Common myeloid progenitor, CD34-positive (primary cell): Measurements from ENCODE around the gene STK17A.

Experiments used
- CTCF ChIA-PET: fragments of 350-600 bp; sonication (Branson Sonifier 250); formaldehyde crosslinking; loops from one replicate; lab custom pipeline; 2021; ENCODE audit warnings: antibody characterized with exemption; lab: Charles Lee
- POLR2A ChIA-PET: fragments of 350-600 bp; sonication (Branson Sonifier 250); formaldehyde crosslinking; loops from one replicate; lab custom pipeline; 2021; ENCODE audit warnings: antibody characterized with exemption; lab: Charles Lee
- DNase-seq, 3 donors: peaks; one replicate each; pipeline versions ENCODE4 v3.0.0 to v3.0.0-alpha.2; 2013
- H3K27ac ChIP-seq, 2 experiments: 1 replicate in 1 of 2; 2 replicates in 1 of 2; pipeline ENCODE4 v1.7.0; 2013; ENCODE audit warnings: inconsistent platforms in 2 of 2, low read length in 2 of 2, mild to moderate bottlenecking in 2 of 2, low read depth in 1 of 2, moderate library complexity in 1 of 2; ENCODE audit not compliant: severe bottlenecking in 2 of 2, insufficient read depth in 1 of 2, poor library complexity in 1 of 2
- H3K27me3 ChIP-seq, 5 experiments: replicated peaks in 2 of 5; 1 replicate in 3 of 5; 2 replicates in 2 of 5; pipeline versions ENCODE4 v1.6.1 to v1.7.0; 2013; ENCODE audit warnings: low read length in 4 of 5, mild to moderate bottlenecking in 2 of 5, moderate library complexity in 2 of 5, inconsistent platforms in 1 of 5; ENCODE audit not compliant: insufficient read depth in 5 of 5, control insufficient read depth in 4 of 5
- H3K36me3 ChIP-seq, 4 experiments: 1 replicate in 2 of 4; 2 replicates in 2 of 4; pipeline versions ENCODE4 v1.6.1 to v1.7.0; 2013; ENCODE audit warnings: low read length in 3 of 4, control low read depth in 1 of 4, mild to moderate bottlenecking in 1 of 4; ENCODE audit not compliant: control insufficient read depth in 4 of 4, insufficient read depth in 4 of 4
- H3K4me1 ChIP-seq, 4 experiments: 1 replicate in 3 of 4; 2 replicates in 1 of 4; pipeline versions ENCODE4 v1.6.1 to v1.7.1; 2013; ENCODE audit warnings: low read length in 3 of 4, mild to moderate bottlenecking in 3 of 4, control low read depth in 1 of 4, inconsistent platforms in 1 of 4, moderate library complexity in 1 of 4; ENCODE audit not compliant: control insufficient read depth in 4 of 4, insufficient read depth in 4 of 4; ENCODE audit errors: control extremely low read depth in 1 of 4
- H3K4me3 ChIP-seq, 7 experiments: 1 replicate in 4 of 7; 2 replicates in 3 of 7; pipeline versions ENCODE4 v1.5.1 to v1.7.0; 2013; ENCODE audit warnings: mild to moderate bottlenecking in 7 of 7, low read length in 6 of 7, moderate library complexity in 6 of 7, inconsistent platforms in 2 of 7, low read depth in 2 of 7, control low read depth in 1 of 7; ENCODE audit not compliant: insufficient read depth in 4 of 7, control insufficient read depth in 1 of 7; ENCODE audit errors: extremely low read depth in 1 of 7
- H3K9me3 ChIP-seq, 5 experiments: 1 replicate in 4 of 5; 2 replicates in 1 of 5; pipeline versions ENCODE4 v1.6.1 to v1.7.1; 2013; ENCODE audit warnings: low read length in 4 of 5, mild to moderate bottlenecking in 2 of 5, inconsistent platforms in 1 of 5, low read depth in 1 of 5, moderate library complexity in 1 of 5; ENCODE audit not compliant: control insufficient read depth in 4 of 5, insufficient read depth in 2 of 5; ENCODE audit errors: control extremely low read depth in 1 of 5
- WGBS: methylation state at CpG from one replicate; pipeline ENCODE4 v1.1.5; 2013; ENCODE audit not compliant: insufficient coverage; 5-methylcytosine and 5-hydroxymethylcytosine counted together

Gene STK17A

DNA sequence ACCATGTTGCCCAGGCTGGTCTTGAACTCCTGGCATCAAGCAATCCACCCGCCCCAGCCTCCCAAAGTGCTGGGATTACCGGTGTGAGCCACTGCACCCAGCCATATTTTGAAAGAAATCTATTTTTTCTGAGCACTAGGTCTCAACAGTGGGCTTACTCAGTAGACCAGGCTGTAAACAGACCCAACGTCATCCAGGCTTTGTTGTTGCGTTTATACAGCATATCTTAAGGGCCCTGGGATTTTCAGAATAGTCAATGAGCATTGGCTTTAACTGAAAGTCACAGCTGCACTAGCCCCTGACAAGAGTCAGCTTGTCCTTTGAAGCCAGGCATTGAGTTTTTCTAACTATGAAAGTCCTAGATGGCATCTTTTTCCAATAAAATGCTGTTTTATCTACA, 49.8 kb downstream of the STK17A start:
- ChIA-PET CTCF (interaction anchor here (0.8 to 1.5 kb wide), 3 partner anchors 15 to 67 kb away, joined by 4 to 7 read pairs (median 5); partner anchors contain the start of gene STK17A), POLR2A (no interaction called here)
- H3K36me3 ChIP-seq: peaks cover 18 to 67% (median 32%) of the 10 kb centered on the region in 4 experiments
- DNase-seq: no peak
- H3K9me3 ChIP-seq: no peaks in the 10 kb centered on the region
- no peaks in the 10 kb centered on the region for H3K27me3 ChIP-seq
- WGBS: 100% methylated on average over 4 of the region's 4 CpGs
- H3K4me1 ChIP-seq: no peaks in the 10 kb centered on the region
- no peak overlapping the region for H3K27ac ChIP-seq
- H3K4me3 ChIP-seq: no peak overlapping the region

DNA sequence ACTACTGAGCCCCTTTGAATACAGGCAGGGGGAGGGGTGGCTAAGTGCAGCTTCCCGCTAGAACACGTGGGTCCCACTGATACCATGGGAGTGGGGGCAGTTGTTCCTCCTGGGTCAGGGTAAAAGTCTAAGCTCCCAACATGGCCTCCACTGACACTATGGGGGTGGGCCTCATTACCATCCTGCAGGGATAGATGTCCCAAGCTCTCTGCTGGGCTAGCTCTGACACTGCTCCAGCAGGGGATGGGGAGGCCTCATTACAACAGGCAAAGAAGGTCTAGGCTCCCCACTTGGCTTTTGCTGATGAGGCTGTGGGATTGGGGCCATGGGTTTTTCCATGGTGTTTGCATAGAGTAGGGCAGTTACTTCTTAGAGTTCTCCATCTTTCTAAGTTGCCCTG, 51.5 kb downstream of the STK17A start:
- no peak for DNase-seq
- CTCF ChIA-PET: interaction anchor here (0.9 to 1.5 kb wide), 2 partner anchors 12 to 14 kb away, joined by 3 to 7 read pairs; no protein-coding TSS in a partner anchor
- Histone ChIP-seq H3K27me3 (no peaks in the 10 kb centered on the region), H3K9me3 (no peaks in the 10 kb centered on the region), H3K36me3 (peaks cover 12 to 68% (median 34%) of the 10 kb centered on the region in 4 experiments), H3K4me3 (no peak overlapping the region), H3K27ac (no peak overlapping the region), H3K4me1 (no peaks in the 10 kb centered on the region)
- POLR2A ChIA-PET: interaction anchor here (0.9 kb wide), 1 partner anchor 52 kb away, joined by 3 read pairs; the partner anchor contains the start of gene STK17A
- WGBS: no CpG with 5 or more reads among the region's 2 CpGs

DNA sequence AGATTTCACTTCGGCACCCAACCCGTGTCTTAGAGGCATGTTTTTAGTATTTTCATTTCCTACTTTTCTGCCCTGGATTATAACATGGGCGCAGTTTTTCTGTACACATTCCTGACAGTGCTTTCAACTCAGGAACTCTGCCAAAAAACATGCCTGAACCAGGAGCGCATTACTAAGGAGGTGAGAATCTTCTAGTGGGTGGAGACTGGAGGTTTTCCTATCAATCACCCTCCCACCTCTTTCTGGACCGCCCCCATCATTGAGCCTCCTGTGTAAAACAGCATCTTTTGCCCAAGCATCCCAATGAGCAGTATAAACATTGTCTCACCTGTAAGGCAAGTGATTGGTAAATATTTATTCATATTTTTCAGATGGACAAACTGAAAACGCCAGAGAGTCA, 53.2 kb downstream of the STK17A start:
- no peaks in the 10 kb centered on the region for H3K27me3 ChIP-seq
- H3K36me3 ChIP-seq: peaks cover 16 to 73% (median 45%) of the 10 kb centered on the region in 4 experiments
- no peak for DNase-seq
- ChIA-PET POLR2A (no interaction called here), CTCF (no interaction called here)
- no peak overlapping the region for H3K4me3 ChIP-seq
- no peaks in the 10 kb centered on the region for H3K9me3 ChIP-seq
- H3K4me1 ChIP-seq: no peaks in the 10 kb centered on the region
- 96% methylated on average over 4 of the region's 6 CpGs for WGBS
- H3K27ac ChIP-seq: no peak overlapping the region

DNA sequence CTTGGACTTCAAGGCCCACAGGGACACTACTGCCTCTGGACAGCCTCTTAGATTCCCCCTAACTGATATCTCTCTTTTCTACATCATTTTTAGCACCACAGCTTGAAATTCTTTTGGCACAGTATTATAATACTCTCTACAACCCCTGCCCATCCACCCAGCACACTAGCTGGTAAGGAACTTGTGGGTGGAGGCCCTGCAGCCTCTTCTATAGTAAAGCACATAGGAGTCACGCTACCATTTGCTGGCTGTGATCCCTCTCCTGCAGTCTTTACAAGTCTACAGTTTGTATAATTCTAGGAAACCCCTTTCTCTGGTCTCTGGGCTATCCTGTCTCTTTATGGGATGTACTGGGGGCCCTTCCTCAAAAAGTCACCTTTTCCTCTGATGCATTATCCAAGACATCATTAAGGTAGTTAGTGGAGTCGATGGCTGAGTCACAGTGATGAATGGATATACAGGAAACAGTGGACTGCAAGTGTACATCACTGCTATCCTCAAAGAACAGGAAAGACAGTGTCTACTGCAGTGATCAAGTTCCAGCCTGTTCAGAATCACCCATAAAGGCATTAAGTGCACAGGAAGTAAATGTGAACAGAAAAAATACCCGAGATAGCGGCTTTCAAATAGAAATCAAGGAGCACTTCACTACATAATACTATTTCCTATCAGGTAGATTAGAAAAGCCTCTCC, 54.4 kb downstream of the STK17A start:
- H3K27ac ChIP-seq: no peak overlapping the region
- H3K4me1 ChIP-seq: no peaks in the 10 kb centered on the region
- no peaks in the 10 kb centered on the region for H3K9me3 ChIP-seq
- ChIA-PET CTCF (interaction anchor here (0.6 kb wide), 1 partner anchor 10 kb away, joined by 4 read pairs; no protein-coding TSS in a partner anchor), POLR2A (no interaction called here)
- no peak overlapping the region for H3K4me3 ChIP-seq
- no peaks in the 10 kb centered on the region for H3K27me3 ChIP-seq
- H3K36me3 ChIP-seq: peaks cover 12 to 63% (median 42%) of the 10 kb centered on the region in 4 experiments
- WGBS: 95% methylated on average over 3 of the region's 4 CpGs
- DNase-seq: no peak

DNA sequence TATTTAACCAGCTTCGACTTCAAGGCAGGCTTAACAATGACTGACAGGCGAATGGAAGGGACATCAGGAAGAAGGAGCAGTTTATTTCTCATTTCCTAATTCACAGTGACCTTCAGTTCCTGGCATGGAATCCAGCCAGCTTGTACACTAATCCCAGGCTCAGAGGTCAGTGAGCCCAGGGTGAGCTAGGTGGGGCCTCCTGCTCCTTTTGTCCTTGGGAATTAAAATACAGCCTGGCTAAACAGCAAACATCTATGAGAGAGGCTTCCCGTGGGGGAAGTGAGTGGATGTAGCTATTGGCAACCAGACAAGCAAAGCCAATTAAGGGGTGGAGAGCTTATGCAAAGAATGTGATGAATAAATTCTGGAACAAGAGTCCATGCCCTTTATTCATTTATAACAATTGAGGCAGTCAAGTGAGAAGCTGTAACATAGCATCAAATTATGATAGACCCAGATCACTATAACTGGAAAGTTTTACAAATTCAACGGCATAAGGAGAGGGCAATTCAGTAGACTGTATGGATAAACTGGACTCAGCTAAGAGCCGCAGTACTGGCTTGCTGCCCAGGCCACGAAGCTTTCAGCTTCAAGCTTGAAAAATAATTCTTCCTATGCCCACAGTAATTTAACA, 57.1 kb downstream of the STK17A start:
- Histone ChIP-seq H3K27ac (no peak overlapping the region), H3K36me3 (peaks cover 14 to 72% (median 41%) of the 10 kb centered on the region in 4 experiments), H3K4me1 (no peaks in the 10 kb centered on the region), H3K27me3 (no peaks in the 10 kb centered on the region), H3K9me3 (no peaks in the 10 kb centered on the region), H3K4me3 (no peak overlapping the region)
- POLR2A ChIA-PET: interaction anchor here (0.9 kb wide), 1 partner anchor 20 kb away, joined by 3 read pairs; no protein-coding TSS in a partner anchor
- DNase-seq: no peak
- CTCF ChIA-PET: interaction anchor here (0.7 to 2.8 kb wide), 8 partner anchors 10 to 60 kb away, joined by 3 to 13 read pairs (median 4); no protein-coding TSS in a partner anchor
- 96% methylated on average over 4 of the region's 6 CpGs for WGBS

DNA sequence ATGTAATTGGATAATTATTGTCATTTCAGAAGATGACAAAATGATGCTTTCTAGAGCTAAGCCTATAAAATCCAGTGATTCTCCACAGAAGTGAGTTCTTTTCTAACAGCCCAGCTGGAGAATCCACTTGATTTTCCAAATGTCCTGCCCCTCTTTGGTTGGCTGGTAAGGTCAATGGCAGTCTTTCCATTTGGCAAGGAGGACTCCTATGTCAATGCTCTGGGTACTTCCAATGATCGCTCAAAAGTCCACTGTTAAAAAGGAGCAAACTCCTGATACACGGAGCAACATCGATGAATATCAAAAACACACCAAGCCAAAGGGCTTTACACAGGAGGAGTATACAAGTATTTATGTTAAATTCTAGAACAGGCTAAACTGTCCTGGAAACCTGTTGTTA, 57.8 kb downstream of the STK17A start:
- 100% methylated on average over 1 of the region's 3 CpGs for WGBS
- no peak for DNase-seq
- no peak overlapping the region for H3K4me3 ChIP-seq
- CTCF ChIA-PET: interaction anchor here (0.7 to 2.8 kb wide), 6 partner anchors 13 to 59 kb away, joined by 3 to 13 read pairs (median 6); no protein-coding TSS in a partner anchor
- peaks cover 0 to 3% (median 1%) of the 10 kb centered on the region in 4 experiments for H3K4me1 ChIP-seq
- no peaks in the 10 kb centered on the region for H3K27me3 ChIP-seq
- H3K27ac ChIP-seq: no peak overlapping the region
- POLR2A ChIA-PET: interaction anchor here (0.9 kb wide), 1 partner anchor 21 kb away, joined by 3 read pairs; no protein-coding TSS in a partner anchor
- H3K36me3 ChIP-seq: peaks cover 14 to 73% (median 36%) of the 10 kb centered on the region in 4 experiments
- no peaks in the 10 kb centered on the region for H3K9me3 ChIP-seq
